ENCODE data around the gene CFL2.
"Not testable (repeated sequence)": the region's sequence is repeated elsewhere in the genome, so short reads cannot be mapped to it uniquely, and the experiment has no call there.

CFL2 gene

DNA sequence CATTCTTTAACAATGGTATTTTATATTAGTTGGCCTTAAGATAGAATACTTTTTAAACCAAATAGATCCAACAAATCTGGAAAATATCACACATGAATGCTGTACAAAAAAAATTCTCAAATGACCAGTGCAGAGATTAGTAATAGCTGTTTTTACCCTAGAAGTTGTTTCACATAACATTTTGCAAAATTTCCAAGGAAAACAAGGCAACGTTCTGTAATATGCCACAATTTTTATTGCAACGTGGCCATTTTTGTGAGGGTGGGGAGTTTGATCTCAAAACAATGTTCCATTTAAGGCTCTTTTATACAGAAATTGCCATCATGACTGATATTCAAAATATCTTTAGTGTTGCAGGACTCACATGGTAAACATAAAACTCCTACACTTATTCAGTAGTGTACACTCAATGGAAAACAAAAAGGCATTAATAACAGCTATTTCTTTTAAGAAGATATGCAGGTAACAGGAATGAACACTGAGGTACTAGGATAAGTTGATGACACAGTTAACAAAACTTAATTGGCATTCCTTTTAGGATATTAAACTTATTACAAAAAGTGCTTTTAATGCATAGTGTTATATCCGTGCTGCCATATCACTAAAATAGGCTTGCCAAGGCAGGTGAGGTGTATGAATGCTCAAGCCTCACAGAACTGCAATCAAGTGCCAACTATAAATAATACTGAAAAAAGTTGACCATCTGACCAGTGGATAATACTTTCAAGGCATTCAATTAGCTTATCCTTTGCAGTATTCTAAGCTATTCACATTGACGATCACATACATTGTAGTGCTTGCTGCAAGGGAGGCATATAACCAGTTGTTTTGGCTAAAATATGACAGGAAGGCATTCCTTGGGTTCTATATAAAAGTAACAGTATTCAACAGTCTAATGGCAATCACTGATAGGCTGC, 2.3 kb downstream of the CFL2 start:
- DNase-seq (ENCODE audit: low read depth in 2 of 2, low spot score in 1 of 2): no peak

DNA sequence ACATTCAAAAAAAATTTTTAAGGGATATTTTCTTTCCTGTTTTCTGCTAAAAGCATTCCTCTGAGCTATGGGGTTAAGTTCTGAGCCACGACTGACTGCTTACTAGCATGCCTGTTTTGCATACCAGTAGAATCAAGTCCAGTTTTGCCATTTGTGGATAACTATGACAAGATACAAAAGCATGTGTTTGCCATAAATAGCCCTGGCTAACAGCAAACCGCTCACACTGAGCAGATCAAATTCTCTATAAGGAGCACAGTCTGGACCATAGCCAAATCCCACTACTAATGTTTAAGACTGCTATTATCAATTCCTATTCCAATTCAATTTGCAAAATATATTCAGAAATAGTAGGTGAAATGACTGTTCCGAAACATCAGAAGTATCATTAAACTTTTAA, 3.2 kb downstream of the CFL2 start:
- no peak for DNase-seq (ENCODE audit: low read depth in 2 of 2, low spot score in 1 of 2)

GRCh38 chr14:34710744-34711143, 3.6 kb downstream of the CFL2 start:
- no peak for DNase-seq (ENCODE audit: low read depth in 2 of 2, low spot score in 1 of 2)

- no peak for DNase-seq (ENCODE audit: low read depth in 2 of 2, low spot score in 1 of 2)
Observed at GRCh38 chr14:34710006-34710405, 4.4 kb downstream of the CFL2 start.

GRCh38 chr14:34707722-34708121, 6.7 kb downstream of the CFL2 start:
- DNase-seq (ENCODE audit: low read depth in 2 of 2, low spot score in 1 of 2): no peak

- DNase-seq (ENCODE audit: low read depth in 2 of 2, low spot score in 1 of 2): no peak
Observed at GRCh38 chr14:34701808-34702207, 12.6 kb downstream of the CFL2 start.

DNA sequence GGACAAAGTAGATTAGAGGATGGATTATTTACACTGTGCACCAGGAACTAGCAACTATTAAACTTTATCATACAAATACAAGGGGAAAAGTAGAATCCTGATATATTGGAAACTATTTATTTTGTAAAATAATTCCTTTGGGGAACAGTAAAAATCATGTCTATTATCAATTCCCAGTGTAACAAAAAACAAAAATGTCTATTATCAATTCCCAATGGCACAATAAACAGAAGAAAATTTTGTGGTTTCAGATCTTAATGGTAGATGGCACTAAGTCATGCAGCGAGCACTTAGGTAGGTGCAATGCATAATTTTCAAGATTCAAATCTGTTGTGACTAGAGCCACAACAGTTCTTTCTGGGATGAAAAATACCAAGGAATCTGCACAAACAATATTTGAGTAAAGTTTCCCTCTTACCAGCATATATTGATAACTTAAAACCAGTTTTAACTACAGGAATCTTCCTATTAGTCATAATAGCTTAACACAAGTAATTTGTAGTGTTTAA, 13.7 kb downstream of the CFL2 start:
- no peak for DNase-seq (ENCODE audit: low read depth in 2 of 2, low spot score in 1 of 2)

DNA sequence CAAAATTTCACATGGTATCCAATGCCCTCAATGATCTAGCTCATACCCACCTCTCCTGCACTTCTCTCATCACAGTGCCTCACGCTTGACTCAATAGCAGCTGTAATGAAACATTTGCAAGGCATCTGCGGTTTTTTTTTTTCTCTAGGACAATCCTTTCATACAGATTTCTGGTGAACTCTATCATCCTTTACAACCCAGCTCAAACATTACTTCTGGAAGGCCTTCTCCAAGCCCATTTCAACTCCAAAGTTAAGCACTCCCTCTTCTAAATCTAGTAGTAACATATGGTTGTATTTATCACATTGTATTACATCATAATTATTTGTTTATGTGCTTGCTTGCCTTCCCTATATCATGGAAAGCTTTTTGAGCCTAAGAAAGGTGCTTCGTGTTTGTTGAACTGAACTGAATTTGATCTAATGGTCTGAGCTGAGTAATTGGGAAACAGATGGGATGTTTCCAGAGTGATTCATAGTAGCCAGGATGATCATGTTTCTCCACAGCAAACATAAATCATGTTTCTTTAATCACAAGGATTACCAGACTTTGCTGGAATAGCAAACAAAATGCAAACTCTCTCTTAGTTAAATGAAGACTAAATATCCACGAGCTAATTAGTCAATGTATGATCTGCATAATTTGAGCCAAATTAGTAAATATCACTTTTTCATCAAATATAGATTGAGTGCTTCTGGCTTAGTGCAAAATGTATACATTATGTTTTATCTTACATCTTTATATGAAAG, 14.3 kb downstream of the CFL2 start:
- DNase-seq (ENCODE audit: low read depth in 2 of 2, low spot score in 1 of 2): no peak

GRCh38 chr14:34694216-34694615, 20.2 kb downstream of the CFL2 start:
- not testable (repeated sequence) for DNase-seq (ENCODE audit: low read depth in 2 of 2, low spot score in 1 of 2)

DNA sequence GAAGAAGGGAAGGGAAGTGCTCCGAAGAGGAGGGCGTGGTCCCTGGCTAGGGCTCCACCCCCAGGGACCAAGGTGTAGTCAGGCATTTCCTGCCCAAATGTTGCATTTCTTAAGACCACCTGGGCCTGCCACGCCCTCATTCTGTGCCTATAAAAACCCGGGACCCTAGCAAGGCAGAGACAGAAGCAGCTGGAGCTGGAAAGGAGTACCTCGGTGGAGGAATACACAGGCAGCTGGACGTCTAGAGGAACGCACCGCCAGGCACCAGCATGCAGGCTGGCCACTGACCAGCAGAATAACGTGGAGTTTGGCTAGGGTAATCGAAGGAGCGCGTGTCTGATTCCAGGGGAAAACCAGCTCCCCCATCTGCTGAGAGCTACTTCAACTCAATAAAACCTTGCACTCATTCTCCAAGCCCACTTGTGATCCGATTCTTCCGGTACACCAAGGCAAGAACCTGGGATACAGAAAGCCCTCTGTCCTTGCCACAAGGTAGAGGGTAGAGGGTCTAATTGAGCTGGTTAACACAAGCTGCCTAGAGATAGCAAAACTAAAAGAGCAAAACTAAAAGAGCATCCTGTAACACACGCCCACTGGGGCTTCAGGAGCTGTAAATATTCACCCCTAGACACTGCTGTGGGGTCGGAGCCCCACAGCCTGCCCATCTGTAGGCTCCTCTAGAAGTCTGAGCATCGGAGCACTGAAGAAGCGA, 21.0 kb downstream of the CFL2 start:
- no peak for DNase-seq (ENCODE audit: low read depth in 2 of 2, low spot score in 1 of 2)

DNA sequence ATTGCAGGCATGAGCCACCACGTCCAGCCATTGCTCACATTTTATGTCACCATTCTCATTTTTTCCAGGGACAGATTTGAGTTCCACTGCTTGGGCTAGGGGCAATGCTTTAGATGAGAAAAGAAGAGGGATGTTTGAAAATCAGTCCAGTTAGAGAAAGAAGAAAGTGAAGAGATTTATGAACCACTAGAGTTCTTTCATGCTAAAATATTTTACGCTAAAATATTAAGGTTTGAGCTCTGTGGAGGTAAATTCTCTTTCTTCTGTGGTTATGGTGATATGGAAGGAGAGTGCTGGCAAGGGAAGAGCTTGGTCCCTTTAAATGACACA, 21.5 kb downstream of the CFL2 start:
- no peak for DNase-seq (ENCODE audit: low read depth in 2 of 2, low spot score in 1 of 2)

GRCh38 chr14:34692348-34692747, 22.0 kb downstream of the CFL2 start:
- DNase-seq (ENCODE audit: low read depth in 2 of 2, low spot score in 1 of 2): no peak

GRCh38 chr14:34691206-34691605, 23.2 kb downstream of the CFL2 start:
- no peak for DNase-seq (ENCODE audit: low read depth in 2 of 2, low spot score in 1 of 2)

DNA sequence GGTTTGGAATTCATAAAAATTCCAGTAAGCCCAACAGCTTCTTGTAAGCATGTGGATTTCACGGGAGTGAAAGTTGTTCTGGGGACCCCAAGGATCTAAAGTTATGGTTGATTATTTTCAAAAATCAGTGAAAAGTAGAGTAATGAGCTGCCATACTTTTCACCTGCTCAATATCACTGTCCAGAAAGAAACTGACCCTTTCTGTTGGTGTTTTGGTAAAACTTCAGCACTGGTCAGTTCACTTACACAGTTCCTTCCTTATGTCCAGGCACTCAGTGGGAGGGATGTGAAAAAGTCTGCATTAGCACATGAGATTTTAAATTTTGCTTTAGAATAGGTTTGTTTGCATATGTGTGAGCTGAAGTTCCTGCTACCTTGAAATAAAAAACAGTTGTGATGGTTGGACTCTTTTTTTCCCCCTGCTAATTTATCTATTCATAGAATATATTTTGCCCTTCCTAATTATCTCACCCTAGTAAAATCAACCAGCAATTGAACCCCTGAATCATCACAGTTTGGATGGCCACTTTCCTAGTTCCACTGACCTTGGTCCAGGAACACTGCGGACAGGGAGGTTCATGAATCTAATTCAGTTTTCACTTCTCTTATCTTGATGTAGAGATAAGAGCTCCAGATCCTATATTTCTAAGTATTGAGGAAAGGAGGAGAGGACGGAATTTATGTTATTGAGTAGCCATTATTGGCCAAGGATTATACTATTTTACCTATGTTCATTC, 25.8 kb downstream of the CFL2 start:
- DNase-seq (ENCODE audit: low read depth in 2 of 2, low spot score in 1 of 2): no peak

DNA sequence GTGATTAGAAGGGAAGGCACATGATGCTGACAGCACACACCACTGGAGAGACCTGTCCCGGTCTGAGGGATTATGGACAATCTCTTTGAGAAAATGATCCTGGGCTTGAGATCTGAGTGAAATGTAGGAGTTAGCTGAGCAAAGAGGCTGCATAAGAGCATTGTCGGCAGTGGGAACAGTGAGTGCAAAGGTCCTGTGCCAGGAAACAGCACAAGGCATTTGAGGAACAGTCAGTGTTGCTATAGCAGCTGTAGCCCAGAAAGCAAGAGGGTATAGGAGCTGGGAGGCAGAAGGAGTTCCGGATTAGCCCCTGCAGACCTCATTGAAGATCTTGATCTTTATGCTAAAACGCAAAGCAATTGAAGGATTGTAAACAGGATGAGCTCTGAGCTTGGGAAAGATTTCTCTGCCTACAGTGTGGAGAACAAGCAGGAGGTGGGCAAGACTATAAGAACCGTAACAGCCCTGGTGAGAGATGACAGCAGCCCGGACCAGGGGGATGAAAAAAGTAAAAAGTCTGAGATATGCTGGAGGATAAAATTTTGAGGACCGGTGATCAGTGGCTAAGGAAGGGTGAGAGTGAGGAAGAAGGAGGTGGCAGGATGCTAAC, 28.5 kb downstream of the CFL2 start:
- DNase-seq (ENCODE audit: low read depth in 2 of 2, low spot score in 1 of 2): no peak

DNA sequence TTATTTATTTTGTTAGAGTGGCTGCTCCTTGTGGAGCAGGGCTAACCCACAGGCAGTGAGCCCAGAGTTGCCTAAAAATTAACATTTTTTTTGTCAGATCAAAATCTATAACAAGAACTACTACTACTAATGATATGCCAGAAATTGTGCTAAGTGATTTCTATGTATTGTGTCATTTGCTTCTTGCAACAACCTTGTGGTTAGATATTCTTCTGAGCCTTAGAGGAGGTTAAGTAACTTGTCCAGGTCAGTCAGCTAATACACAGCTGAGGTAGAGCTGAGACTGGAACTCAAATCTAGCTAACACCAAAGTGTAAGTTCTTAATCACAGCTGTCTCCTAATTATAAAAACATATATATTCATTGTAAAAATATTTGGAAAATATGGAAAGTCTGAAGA, 29.8 kb downstream of the CFL2 start:
- DNase-seq (ENCODE audit: low read depth in 2 of 2, low spot score in 1 of 2): no peak

- DNase-seq (ENCODE audit: low read depth in 2 of 2, low spot score in 1 of 2): no peak
Observed at GRCh38 chr14:34682787-34683321, 31.5 kb downstream of the CFL2 start.

GRCh38 chr14:34680806-34681479, 33.5 kb downstream of the CFL2 start:
- DNase-seq (ENCODE audit: low read depth in 2 of 2, low spot score in 1 of 2): no peak

GRCh38 chr14:34678735-34679134, 35.7 kb downstream of the CFL2 start:
- no peak for DNase-seq (ENCODE audit: low read depth in 2 of 2, low spot score in 1 of 2)

DNA sequence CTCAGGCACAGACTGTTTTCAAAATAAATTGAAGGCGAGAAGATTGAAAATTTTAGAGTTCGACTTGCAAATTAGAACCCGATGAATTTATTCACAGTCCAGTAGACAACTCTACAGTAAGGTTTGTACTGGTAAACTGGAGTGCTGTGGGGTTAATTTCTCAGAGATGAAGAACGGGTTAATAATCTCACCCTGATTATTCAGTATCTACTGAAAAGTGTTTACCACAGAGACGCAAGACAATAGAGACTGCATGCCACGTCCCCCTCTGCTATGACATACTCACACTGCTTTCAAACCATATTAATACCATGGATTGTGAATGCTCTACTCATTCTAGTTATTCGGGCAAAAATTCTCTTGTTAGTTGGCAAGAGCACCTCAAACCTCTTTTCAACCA, 36.1 kb downstream of the CFL2 start:
- no peak for DNase-seq (ENCODE audit: low read depth in 2 of 2, low spot score in 1 of 2)
